Measurements from ENCODE around the gene PLP1.

Gene PLP1

GRCh38 chrX:103830848-103831247, 54.2 kb downstream of the PLP1 start:
- H3K27me3 ChIP-seq (replicated peaks; ENCODE audit: control insufficient read depth, insufficient read depth, low read length), result peaks cover 18% of the 10 kb centered on the region

GRCh38 chrX:103831342-103831802, 54.7 kb downstream of the PLP1 start:
- Histone ChIP-seq H3K9me3 (ENCODE audit: control insufficient read depth, low read length) (no peaks in the 10 kb centered on the region), H3K36me3 (ENCODE audit: control insufficient read depth, insufficient read depth, low read length, severe bottlenecking) (no peaks in the 10 kb centered on the region), H3K4me1 (ENCODE audit: control insufficient read depth, insufficient read depth, low read length) (no peaks in the 10 kb centered on the region), H3K9ac (ENCODE audit: low read length) (peak overlapping the region; percentile 68), H3K4me3 (ENCODE audit: low read length) (peak overlapping the region; percentile 79), H3K27me3 (replicated peaks; ENCODE audit: control insufficient read depth, insufficient read depth, low read length) (peaks cover 18% of the 10 kb centered on the region)
- peak; percentile 69 for DNase-seq (ENCODE audit: low read depth)

More at GRCh38 chrX:103830848-103831247, 54.2 kb downstream of the PLP1 start:
- Histone ChIP-seq H3K9me3 (ENCODE audit: control insufficient read depth, low read length) (no peaks in the 10 kb centered on the region), H3K36me3 (ENCODE audit: control insufficient read depth, insufficient read depth, low read length, severe bottlenecking) (no peaks in the 10 kb centered on the region), H3K9ac (ENCODE audit: low read length) (no peak overlapping the region), H3K4me1 (ENCODE audit: control insufficient read depth, insufficient read depth, low read length) (no peaks in the 10 kb centered on the region), H3K4me3 (ENCODE audit: low read length) (no peak overlapping the region)
- no peak for DNase-seq (ENCODE audit: low read depth)

- Histone ChIP-seq H3K9me3 (ENCODE audit: control insufficient read depth, low read length) (peaks cover 5% of the 10 kb centered on the region), H3K4me3 (ENCODE audit: low read length) (peak within 1 kb of the TSS; percentile 79), H3K27me3 (replicated peaks; ENCODE audit: control insufficient read depth, insufficient read depth, low read length) (peaks cover 18% of the 10 kb centered on the region), H3K4me1 (ENCODE audit: control insufficient read depth, insufficient read depth, low read length) (no peaks in the 10 kb centered on the region), H3K36me3 (ENCODE audit: control insufficient read depth, insufficient read depth, low read length, severe bottlenecking) (no peaks in the 10 kb centered on the region), H3K9ac (ENCODE audit: low read length) (peak within 1 kb of the TSS; percentile 68)
- DNase-seq (ENCODE audit: low read depth), result peak; percentile 38
Observed at GRCh38 chrX:103831803-103832544, 55.3 kb downstream of the PLP1 start, which contains the start of gene RAB9B. Gene RAB9B (minus strand): TSS chrX:103832257. CDS start chrX:103825784, 6,473 bp downstream.

- Histone ChIP-seq H3K9ac (ENCODE audit: low read length) (no peak overlapping the region), H3K9me3 (ENCODE audit: control insufficient read depth, low read length) (peaks cover 24% of the 10 kb centered on the region), H3K36me3 (ENCODE audit: control insufficient read depth, insufficient read depth, low read length, severe bottlenecking) (no peaks in the 10 kb centered on the region), H3K27me3 (replicated peaks; ENCODE audit: control insufficient read depth, insufficient read depth, low read length) (peaks cover 15% of the 10 kb centered on the region), H3K4me3 (ENCODE audit: low read length) (no peak overlapping the region), H3K4me1 (ENCODE audit: control insufficient read depth, insufficient read depth, low read length) (no peaks in the 10 kb centered on the region)
- DNase-seq (ENCODE audit: low read depth), result no peak
Observed at GRCh38 chrX:103839404-103839803, 62.8 kb downstream of the PLP1 start.
